HepG2 (cell line): ENCODE measurements around the gene C11orf68. TPM values are rescaled to one million over a fixed set of nuclear protein-coding genes. Genes with fewer than 3 reads are reported as not detected.

ENCODE experiments used
- ATF4 ChIP-seq, 2 experiments: fragments of 450-650 bp in 1 of 2; sonication (generic) in 1 of 2; formaldehyde crosslinking; IDR thresholded peaks; 2 replicates each; pipeline versions ENCODE4 v1.5.0 to v1.8.0; 2020 to 2022; ENCODE audit warnings: mild to moderate bottlenecking in 1 of 2, missing genetic modification reagents in 1 of 2
- CBX1 ChIP-seq: IDR thresholded peaks from one replicate; pipeline ENCODE4 v1.6.1; 2016; ENCODE audit warnings: antibody characterized with exemption, low read depth
- CEBPZ ChIP-seq: IDR thresholded peaks from 2 replicates; pipeline ENCODE4 v1.6.1; 2012; ENCODE audit warnings: low read length, improper control_type of control experiment
- DBP ChIP-seq: sonication (generic); formaldehyde crosslinking; IDR thresholded peaks from 2 replicates; pipeline ENCODE4 v1.4.0; 2020; ENCODE audit warnings: missing genetic modification reagents; ENCODE audit errors: not compliant biosample characterization
- HINFP ChIP-seq: sonication (generic); formaldehyde crosslinking; IDR thresholded peaks from 2 replicates; pipeline ENCODE4 v1.4.0; 2020; ENCODE audit warnings: low read depth, mild to moderate bottlenecking, missing genetic modification reagents
- HNRNPH1 ChIP-seq: fragments of 200-400 bp; formaldehyde crosslinking; optimal IDR thresholded peaks from 2 replicates; pipeline ENCODE3; 2017; ENCODE audit warnings: mild to moderate bottlenecking, low read depth, low read length
- JDP2 ChIP-seq: sonication (generic); formaldehyde crosslinking; IDR thresholded peaks from 2 replicates; pipeline ENCODE4 v1.8.1; 2022; ENCODE audit warnings: missing genetic modification reagents, borderline replicate concordance
- NFYB ChIP-seq: sonication (generic); formaldehyde crosslinking; IDR thresholded peaks from 2 replicates; pipeline ENCODE4 v1.4.0; 2020; ENCODE audit warnings: missing genetic modification reagents
- SKIL ChIP-seq: sonication (generic); formaldehyde crosslinking; IDR thresholded peaks from 2 replicates; pipeline ENCODE4 v1.8.0; 2022; ENCODE audit warnings: missing genetic modification reagents, mild to moderate bottlenecking, moderate library complexity, borderline replicate concordance
- SOX5 ChIP-seq: IDR thresholded peaks from 2 replicates; pipeline ENCODE4 v1.6.1; 2016; ENCODE audit warnings: borderline replicate concordance
- TBX3 ChIP-seq: fragments of 450-650 bp; IDR thresholded peaks from 2 replicates; pipeline ENCODE4 v1.6.1; 2017; ENCODE audit warnings: antibody characterized with exemption, mild to moderate bottlenecking, inconsistent platforms, borderline replicate concordance
- ZBTB49 ChIP-seq: sonication (generic); formaldehyde crosslinking; IDR thresholded peaks from 2 replicates; pipeline ENCODE4 v1.4.0; 2020; ENCODE audit warnings: missing genetic modification reagents, borderline replicate concordance
- ZNF597 ChIP-seq: sonication (generic); formaldehyde crosslinking; IDR thresholded peaks from 2 replicates; pipeline ENCODE4 v1.5.0; 2020; ENCODE audit warnings: missing genetic modification reagents
- ZNF619 ChIP-seq: sonication (generic); formaldehyde crosslinking; IDR thresholded peaks from 2 replicates; pipeline ENCODE4 v1.4.0; 2020; ENCODE audit warnings: mild to moderate bottlenecking, missing genetic modification reagents
- ZNF816 ChIP-seq: sonication (generic); formaldehyde crosslinking; IDR thresholded peaks from 2 replicates; pipeline ENCODE4 v1.8.0; 2022; ENCODE audit warnings: missing genetic modification reagents, mild to moderate bottlenecking, borderline replicate concordance
- polyA plus RNA-seq, 8 experiments: library from polyadenylated mRNA; depleted of rRNA in 3 of 8; stranded (reverse) in 7 of 8; unstranded in 1 of 8; fragments of >200 nt; fragmentation: Illumina TruSeq in 4 of 8; extraction: Trizol in 4 of 8; gene quantifications; 2 replicates each; pipeline versions ENCODE4 v1.2.1 to v1.2.3, GENCODE V29; 2011 to 2016; ENCODE audit warnings: low read depth in 4 of 8, missing spikeins in 1 of 8, mixed read lengths in 1 of 8; ENCODE audit not compliant: insufficient read depth in 1 of 8
- total RNA-seq, 5 experiments: library from RNA; depleted of rRNA; stranded (reverse); fragments of >200 nt; fragmentation: Illumina TruSeq; extraction: Trizol; gene quantifications; 2 replicates each; pipeline ENCODE4 v1.2.3, GENCODE V29; 2016; ENCODE audit warnings: low read depth in 1 of 5

The C11orf68 gene
- total and polyA plus RNA-seq, 2 of the 13 experiments (the other 11 are each of a cell fraction or from before 2014, with no cell fraction given), result 8.4 to 28.3 TPM

GRCh38 chr11:65919141-65919572 is 295 bp upstream of the C11orf68 start, which contains the start of gene DRAP1 (continued):
- TF ChIP-seq HINFP (peak; percentile 75), CEBPZ (no peak), DBP (CRISPR knock-in tag) (no peak), ZNF816 (CRISPR knock-in tag) (no peak), TBX3 (no peak), JDP2 (CRISPR knock-in tag) (no peak), ATF4 (CRISPR knock-in tag; IDR thresholded peaks at IDR 0.05) (no peak), NFYB (CRISPR knock-in tag) (peak; percentile 14; the same call in 1 of the 2 replicates), ZBTB49 (peak; percentile 88; the same call in 1 of the 2 replicates), ZNF619 (CRISPR knock-in tag) (no peak), SOX5 (CRISPR knock-in tag) (peak; percentile 57), SKIL (CRISPR knock-in tag) (no peak), ZNF597 (CRISPR knock-in tag) (no peak), HNRNPH1 (no peak), CBX1 (peak; percentile 80)
